Measurements from ENCODE around the gene KCNH6. TPM values are rescaled to one million over a fixed set of nuclear protein-coding genes. Genes with fewer than 3 reads are reported as not detected.
A peak's percentile ranks its signal among the peaks of the same experiment; 100 is the strongest.

The KCNH6 gene
- total and polyA plus RNA-seq, 9 of the 15 experiments (the other 6 are each of a cell fraction or from before 2014, with no cell fraction given) = not detected

DNA sequence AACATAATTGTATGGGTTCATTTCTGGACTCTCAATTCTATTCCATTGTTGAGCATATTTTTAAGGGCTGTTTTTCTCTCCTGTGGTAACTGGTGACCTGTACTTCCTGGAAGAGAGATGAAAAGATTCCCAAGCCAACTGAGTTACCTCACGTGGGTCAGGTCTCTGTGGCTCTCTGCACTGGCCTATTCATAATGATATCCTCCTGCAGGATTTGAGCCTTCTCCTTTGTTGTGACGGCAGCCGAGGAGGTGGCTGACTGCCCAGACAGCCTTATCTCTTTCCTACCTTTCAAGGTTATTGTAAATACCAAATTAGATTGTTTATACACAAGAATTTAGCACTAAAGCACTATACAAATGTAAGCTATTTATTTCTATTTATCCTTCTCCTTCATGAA, 49.0 kb upstream of the KCNH6 start (continued):
- no peak for TF ChIP-seq ILK (tag; IDR thresholded peaks at IDR 0.05; ENCODE audit: borderline replicate concordance, low read depth)
- TF ChIP-seq KLF6 (CRISPR knock-in tag; IDR thresholded peaks at IDR 0.05; ENCODE audit: borderline replicate concordance) = no peak
- TF ChIP-seq, protein P1, sequence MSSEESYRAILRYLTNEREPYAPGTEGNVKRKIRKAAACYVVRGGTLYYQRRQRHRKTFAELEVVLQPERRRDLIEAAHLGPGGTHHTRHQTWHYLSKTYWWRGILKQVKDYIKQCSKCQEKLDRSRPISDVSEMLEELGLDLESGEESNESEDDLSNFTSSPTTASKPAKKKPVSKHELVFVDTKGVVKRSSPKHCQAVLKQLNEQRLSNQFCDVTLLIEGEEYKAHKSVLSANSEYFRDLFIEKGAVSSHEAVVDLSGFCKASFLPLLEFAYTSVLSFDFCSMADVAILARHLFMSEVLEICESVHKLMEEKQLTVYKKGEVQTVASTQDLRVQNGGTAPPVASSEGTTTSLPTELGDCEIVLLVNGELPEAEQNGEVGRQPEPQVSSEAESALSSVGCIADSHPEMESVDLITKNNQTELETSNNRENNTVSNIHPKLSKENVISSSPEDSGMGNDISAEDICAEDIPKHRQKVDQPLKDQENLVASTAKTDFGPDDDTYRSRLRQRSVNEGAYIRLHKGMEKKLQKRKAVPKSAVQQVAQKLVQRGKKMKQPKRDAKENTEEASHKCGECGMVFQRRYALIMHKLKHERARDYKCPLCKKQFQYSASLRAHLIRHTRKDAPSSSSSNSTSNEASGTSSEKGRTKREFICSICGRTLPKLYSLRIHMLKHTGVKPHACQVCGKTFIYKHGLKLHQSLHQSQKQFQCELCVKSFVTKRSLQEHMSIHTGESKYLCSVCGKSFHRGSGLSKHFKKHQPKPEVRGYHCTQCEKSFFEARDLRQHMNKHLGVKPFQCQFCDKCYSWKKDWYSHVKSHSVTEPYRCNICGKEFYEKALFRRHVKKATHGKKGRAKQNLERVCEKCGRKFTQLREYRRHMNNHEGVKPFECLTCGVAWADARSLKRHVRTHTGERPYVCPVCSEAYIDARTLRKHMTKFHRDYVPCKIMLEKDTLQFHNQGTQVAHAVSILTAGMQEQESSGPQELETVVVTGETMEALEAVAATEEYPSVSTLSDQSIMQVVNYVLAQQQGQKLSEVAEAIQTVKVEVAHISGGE (CRISPR knock-in tag; IDR thresholded peaks at IDR 0.05) = no peak
- TF ChIP-seq FOXA1 (IDR thresholded peaks at IDR 0.05; ENCODE audit: borderline replicate concordance) = no peak
- no peak for TF ChIP-seq POLR3A (IDR thresholded peaks at IDR 0.05; ENCODE audit: borderline replicate concordance, extremely low read depth, insufficient read depth, insufficient read length)
- no peak for TF ChIP-seq KHSRP (IDR thresholded peaks at IDR 0.05)
- TF ChIP-seq ZFP36 (IDR thresholded peaks at IDR 0.05; ENCODE audit: low read depth, low read length, partially characterized antibody) = no peak
- no peak for TF ChIP-seq SUPT5H (IDR thresholded peaks at IDR 0.05)
- TF ChIP-seq XRCC5 (IDR thresholded peaks at IDR 0.05; ENCODE audit: low read depth, low read length) = no peak
- TF ChIP-seq ESRRA (IDR thresholded peaks at IDR 0.05; ENCODE audit: borderline replicate concordance, low read depth) = peak; percentile 31; the same call in 1 of the 2 replicates
- 0 out of 4 replicates have a peak, but pooled peaks of 1 of the 2 experiments have one; percentile 4 for TF ChIP-seq RAD21 (CRISPR knock-in tag; conservative IDR thresholded peaks at IDR 0.05 in 1 of 2, IDR thresholded peaks at IDR 0.05 in 1 of 2)
- TF ChIP-seq COPS2 (conservative IDR thresholded peaks at IDR 0.05) = no peak
- TF ChIP-seq FOXK2 (conservative IDR thresholded peaks at IDR 0.05 in 1 of 2, IDR thresholded peaks at IDR 0.05 in 1 of 2; ENCODE audit: low read depth in 2 of 2) = peak in 1 of 2 experiments; percentile 57; a peak in 2 of 4 replicates
- TF ChIP-seq ZNF57 (CRISPR knock-in tag; IDR thresholded peaks at IDR 0.05) = no peak
- no peak for TF ChIP-seq ZKSCAN1 (IDR thresholded peaks at IDR 0.05; ENCODE audit: low read depth, low read length)
- TF ChIP-seq DPF2 (IDR thresholded peaks at IDR 0.05) = no peak
- TF ChIP-seq CCNT2 (IDR thresholded peaks at IDR 0.05; ENCODE audit: borderline replicate concordance, extremely low read depth, insufficient read length, low read depth, low read length) = no peak
- TF ChIP-seq JUNB (CRISPR knock-in tag; conservative IDR thresholded peaks at IDR 0.05) = no peak
- TF ChIP-seq SOX6 (IDR thresholded peaks at IDR 0.05) = peak; percentile 84
- TF ChIP-seq DEAF1 (CRISPR knock-in tag; IDR thresholded peaks at IDR 0.05) = no peak
- no peak for TF ChIP-seq ZBTB26 (CRISPR knock-in tag; IDR thresholded peaks at IDR 0.05)
- no peak for TF ChIP-seq YBX1 (IDR thresholded peaks at IDR 0.05)
- no peak for TF ChIP-seq CHD1 (IDR thresholded peaks at IDR 0.05; ENCODE audit: low read length)
- TF ChIP-seq SMAD1 (IDR thresholded peaks at IDR 0.05; ENCODE audit: low read depth, low read length, partially characterized antibody) = no peak
- no peak for TF ChIP-seq MIER1 (IDR thresholded peaks at IDR 0.05; ENCODE audit: low read depth)
